Measurements from ENCODE around the gene PRKAG1.

DNA sequence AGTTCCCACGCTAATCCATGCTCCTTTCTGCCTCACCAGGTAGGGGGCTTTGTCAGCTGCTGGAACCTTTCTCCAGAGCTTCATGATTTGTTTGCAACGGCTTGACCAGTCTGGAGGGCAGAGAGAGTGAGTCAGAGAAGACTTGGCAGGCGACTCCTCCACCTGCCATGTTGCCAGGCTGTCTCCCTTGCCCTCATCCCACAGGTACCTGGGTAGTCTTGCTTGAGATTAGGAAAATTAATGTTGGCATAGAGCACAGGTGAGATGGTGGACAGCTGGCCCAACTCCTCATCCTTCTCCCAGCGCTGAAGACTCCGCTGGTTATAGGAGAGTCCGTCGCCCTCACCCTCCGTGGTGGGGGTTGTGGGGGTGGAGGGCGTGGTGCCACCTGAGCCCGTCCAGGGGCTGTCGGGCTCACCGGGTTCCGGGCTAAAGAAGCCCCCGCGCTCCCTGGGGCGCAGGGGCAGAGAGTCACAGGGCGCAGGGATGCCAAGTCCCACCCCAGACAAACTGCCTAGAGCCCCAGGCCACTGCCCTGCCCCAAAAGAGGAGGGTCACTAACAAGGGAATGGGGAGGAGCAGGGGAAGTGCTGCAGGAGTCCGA, 23.4 kb upstream of the PRKAG1 start:
- no peak for TF ChIP-seq POLR2A (IDR thresholded peaks at IDR 0.05)
- TF ChIP-seq, protein P1, sequence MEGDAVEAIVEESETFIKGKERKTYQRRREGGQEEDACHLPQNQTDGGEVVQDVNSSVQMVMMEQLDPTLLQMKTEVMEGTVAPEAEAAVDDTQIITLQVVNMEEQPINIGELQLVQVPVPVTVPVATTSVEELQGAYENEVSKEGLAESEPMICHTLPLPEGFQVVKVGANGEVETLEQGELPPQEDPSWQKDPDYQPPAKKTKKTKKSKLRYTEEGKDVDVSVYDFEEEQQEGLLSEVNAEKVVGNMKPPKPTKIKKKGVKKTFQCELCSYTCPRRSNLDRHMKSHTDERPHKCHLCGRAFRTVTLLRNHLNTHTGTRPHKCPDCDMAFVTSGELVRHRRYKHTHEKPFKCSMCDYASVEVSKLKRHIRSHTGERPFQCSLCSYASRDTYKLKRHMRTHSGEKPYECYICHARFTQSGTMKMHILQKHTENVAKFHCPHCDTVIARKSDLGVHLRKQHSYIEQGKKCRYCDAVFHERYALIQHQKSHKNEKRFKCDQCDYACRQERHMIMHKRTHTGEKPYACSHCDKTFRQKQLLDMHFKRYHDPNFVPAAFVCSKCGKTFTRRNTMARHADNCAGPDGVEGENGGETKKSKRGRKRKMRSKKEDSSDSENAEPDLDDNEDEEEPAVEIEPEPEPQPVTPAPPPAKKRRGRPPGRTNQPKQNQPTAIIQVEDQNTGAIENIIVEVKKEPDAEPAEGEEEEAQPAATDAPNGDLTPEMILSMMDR (IDR thresholded peaks at IDR 0.05) = no peak

All from Peyer's patch (tissue), 4 donors.